ENCODE measurements around the gene GDPD4.

The GDPD4 gene

DNA sequence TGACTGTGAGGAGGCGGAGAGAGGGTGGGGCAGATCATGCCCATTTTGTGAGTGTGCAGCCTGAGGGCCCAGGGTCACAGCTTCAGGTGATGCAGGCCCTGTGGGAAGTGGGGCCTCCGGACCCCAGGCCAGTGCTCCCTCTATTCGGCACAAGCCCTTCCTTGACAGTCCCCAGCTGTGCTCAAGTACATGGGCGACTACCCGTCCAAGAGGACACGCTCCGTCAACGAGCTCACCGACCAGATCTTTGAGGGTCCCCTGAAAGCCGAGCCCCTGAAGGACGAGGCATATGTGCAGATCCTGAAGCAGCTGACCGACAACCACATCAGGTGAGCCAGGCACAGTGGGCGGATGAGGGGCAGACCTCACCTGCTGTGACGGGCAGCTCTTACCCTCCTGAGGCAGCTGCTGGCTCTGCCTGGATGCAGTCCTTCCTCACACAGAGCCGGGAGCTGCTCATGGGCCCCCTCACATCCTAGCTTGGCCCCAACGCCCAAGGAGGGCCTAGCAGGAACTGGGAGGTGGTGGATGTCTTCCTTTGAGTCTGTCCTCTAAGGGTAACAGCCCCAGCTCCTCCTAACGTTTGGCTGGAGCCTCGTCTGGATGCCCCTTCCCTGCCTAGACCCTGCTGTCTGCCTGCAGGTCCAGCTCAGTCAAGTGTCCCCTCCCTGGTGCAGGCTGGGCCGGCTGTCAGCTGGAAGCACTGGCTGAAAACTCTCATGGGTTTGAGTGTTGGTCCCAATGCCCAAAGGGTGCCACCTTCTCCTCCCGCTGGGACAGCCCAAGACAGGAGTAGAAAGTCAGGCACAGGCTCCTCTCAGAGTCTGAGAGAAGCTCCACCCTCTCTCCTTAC is 97.4 kb downstream of the GDPD4 start:
- no peak for FAIRE-seq

DNA sequence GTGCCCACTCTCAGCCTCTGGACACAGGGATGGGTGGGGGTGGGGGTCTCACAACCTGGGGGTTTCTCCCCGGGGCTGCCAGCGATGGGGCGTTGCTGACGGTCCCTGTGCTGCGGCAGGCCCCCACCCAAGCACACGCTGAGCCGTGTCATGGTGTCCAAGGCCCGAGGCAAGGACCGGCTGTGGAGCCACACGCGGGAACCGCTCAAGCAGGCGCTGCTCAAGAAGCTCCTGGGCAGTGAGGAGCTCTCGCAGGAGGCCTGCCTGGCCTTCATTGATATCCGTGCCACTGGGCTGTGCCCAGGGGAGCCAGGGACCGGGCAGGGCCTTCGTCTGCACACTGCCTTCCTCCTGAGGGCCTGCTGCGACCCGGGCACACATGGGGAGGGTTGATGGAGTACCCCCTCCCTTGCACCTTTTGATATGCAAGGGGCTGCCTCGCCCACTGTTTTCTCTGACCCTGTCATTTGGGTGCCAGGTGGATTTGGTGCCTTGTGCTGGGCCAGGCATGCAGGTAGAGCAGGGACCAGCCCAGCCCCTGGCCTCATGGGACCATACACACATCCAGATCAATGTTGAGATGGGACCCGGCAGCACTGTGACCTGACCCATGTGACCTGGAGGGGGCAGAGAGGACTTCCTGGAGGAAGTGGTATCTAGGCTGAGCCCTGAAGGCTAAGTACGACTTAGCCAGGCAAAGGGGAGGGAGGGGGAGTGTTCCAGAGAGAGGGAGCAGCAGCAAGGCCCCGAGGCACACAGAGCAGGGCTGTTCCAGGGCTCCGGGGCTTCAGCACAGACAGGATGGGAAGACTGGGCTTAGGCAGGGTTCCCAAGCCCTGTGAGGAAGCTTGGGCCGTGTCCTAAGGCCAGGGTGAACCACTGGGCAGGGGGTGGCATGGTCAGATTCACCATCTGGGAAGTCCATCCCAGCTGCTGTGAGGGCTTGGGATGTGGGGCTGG is 98.3 kb downstream of the GDPD4 start:
- no peak for FAIRE-seq

DNA sequence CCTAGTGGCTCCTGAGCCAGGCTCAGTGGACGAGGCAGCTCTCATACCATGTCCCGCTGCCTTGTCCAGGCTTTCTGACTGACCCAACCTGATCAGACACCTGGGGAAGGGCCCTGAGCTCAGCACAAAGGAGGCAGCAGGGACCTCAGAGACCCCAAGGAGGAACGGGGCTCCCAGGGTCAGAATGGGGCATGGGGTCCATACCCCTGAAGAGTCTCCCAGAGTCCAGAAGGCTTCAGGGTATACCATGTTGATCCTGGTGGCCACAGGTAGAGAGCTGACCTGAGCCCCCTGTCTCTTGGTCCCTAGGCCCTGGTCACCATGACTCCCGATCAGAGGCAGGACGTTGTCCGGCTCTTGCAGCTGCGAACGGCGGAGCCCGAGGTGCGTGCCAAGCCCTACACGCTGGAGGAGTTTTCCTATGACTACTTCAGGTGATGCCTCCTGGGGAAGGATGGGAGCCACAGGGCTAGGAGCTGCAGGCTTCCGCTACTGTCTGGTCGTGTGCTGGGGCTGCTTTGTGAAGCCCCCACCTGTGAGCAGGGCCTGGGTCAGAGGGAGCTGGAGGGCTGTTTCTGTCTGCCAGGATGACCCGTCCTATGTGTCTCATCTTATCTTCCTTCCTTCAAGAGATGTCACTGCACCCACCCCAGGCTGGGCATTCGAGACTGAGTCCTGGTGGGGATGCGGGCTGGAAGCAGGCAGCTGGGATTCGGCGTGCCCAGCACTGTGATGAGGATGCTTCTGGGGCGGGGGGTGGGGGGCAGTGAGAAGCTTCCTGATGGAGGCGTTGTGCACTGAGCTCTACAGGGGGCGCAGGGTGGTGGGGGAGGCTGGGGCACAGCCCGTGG is 99.3 kb downstream of the GDPD4 start:
- FAIRE-seq: no peak

- no peak for FAIRE-seq
Measured at GRCh38 chr11:77201370-77201769, 100.1 kb downstream of the GDPD4 start.

GRCh38 chr11:77200351-77201268 is 100.9 kb downstream of the GDPD4 start:
- no peak for FAIRE-seq

DNA sequence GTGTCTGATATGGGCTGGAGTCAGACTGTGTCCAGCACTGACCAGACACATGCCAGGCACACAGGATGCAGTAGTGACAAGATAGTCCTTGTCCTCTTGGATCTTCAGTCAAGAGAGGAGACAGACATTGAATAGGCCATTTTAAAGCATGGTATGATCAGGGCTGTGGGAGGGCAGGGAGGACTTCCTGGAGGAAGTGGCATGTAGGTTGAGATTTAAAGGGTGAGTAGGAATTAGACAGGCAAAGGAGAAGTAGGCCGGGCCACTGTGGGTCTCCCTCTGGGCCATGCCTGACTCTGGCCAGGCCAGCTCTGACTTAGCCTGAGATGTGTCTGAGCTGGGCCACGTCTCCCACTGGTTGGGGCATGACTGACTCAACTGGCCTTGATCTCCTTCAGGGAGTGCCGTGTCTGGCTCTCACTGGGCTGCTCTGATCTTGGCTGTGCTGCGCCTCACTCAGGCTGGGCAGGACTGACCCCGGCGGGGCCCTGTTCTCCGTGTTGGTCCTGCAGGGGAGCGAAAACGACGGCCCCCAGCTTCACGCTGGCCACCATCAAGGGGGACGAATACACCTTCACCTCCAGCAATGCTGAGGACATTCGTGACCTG is 102.2 kb downstream of the GDPD4 start:
- FAIRE-seq: no peak

DNA sequence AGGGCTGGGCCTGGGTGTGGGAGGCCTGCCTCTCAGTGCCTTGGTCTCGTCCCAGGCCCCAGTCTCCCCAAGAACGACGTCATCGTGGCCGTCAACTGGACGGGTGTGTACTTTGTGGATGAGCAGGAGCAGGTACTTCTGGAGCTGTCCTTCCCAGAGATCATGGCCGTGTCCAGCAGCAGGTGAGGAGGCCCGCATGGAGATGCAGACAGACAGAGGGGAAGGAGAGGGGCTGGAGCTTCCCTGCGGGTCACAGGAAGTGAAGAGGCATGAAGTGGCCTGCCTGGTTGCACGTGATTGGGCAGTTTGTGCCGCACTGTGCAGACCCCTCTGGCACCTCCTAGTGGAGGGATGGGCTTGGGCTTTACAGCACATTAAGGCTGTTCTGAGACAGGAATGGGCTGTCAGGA is 103.0 kb downstream of the GDPD4 start:
- FAIRE-seq: no peak

DNA sequence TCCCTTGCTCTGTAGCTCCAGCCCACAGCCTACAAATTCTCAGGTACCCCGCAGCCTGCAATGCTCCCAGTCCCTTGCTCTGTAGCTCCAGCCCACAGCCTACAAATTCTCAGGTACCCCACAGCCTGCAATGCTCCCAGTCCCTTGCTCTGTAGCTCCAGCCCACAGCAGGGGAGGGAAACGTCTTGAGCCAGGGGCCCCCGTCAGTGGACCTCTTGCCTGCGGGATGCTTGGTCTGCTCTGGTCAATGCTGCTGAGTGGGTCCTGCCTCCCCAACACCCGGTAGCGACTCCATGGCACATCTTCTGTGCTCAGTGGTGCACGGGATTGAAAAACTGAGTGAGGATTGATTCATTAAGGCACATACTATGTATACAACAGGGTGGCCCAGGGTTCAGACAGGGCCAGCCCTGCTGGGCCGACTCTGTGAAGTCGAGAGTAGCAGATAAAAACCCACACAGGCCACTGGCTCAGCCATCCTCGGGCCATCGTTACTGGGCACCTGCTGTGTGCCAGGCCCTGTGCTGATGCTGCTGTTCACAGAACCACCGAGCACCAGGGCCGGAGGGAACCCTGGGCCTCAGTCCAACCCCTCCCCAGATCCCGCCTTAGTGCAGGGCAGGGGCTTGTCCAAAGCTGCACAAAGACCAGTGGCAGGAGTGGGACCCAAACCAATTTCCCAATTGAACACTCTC is 103.7 kb downstream of the GDPD4 start:
- FAIRE-seq: no peak

- no peak for FAIRE-seq
Measured at GRCh38 chr11:77196961-77197360, 104.5 kb downstream of the GDPD4 start.

DNA sequence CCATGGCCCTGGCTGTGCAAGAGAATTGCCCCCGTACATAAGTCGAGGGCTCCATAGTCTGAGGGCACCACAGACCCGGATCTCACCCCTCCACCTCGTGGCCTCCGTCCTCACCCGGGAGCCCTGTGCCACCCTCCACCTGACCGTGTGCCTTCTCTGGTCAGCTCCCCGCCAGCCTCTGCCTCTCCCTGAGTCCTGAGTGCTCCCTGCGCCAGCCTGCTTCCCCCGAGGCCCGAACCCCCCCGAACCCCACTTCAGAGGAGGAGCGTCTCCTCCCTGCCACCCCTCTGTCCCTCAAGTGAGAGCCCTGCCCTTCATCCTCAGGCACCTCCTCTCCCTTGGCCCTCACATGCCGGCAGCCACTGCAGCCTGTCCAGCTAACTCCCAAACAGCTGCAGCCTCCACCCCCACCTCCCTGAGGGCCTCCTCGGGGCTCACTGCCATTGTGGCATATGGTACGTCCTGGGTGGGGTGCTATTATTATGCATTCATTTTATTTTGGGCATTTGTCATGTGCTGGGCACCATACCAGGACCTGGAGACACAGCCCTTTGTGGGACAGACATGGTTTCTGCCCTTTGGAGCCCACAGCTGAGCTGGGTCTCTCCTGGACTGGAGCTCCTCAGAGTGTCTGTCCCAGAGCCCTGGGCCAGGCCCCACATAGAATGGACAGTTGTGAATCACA is 106.3 kb downstream of the GDPD4 start:
- no peak for FAIRE-seq

DNA sequence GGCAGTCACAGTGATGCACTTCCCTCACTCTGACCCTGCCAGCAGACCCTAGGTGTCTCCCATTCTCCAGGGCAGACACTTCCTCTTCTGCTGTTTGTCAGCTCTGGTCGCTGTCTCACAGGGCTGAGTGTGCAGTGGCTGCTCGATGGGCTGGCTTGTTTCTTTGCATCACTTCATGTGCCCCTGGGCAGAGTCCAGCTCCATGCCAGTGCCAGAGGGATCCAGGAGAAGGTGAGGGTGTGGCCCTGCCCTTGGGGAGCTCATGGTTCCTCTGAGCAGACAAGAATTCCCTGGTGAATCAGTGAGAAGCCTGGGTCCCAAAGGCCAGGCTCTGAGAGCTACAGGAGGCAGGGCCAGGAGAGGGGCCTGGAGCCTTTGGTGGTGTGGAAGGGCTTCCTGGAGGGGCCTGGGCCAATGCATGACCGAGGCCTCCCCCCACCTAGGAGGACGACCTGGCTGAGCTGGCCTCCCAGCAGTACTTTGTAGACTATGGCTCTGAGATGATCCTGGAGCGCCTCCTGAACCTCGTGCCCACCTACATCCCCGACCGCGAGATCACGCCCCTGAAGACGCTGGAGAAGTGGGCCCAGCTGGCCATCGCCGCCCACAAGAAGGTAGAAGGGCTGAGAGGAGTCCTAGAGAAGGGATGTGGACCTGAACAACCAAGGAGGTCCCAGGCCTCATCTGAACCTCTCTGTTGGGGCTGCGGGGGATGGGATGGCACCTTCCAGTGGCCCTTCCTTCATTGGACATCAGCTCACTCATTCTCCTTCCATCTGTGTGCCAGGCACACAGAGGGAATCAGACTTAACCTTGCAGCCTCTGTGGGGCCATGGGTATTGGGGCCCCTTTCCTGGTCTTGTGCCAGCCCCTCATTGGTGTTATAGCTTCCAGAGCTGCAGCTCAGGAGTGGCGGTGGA is 107.3 kb downstream of the GDPD4 start:
- FAIRE-seq: no peak

- FAIRE-seq: no peak
Measured at GRCh38 chr11:77193167-77193566, 108.3 kb downstream of the GDPD4 start.

GRCh38 chr11:77191823-77192495 is 109.5 kb downstream of the GDPD4 start:
- FAIRE-seq: no peak

- FAIRE-seq: no peak
Measured at GRCh38 chr11:77191429-77191822, 110.1 kb downstream of the GDPD4 start.

- no peak for FAIRE-seq
Measured at GRCh38 chr11:77190331-77191075, 111.0 kb downstream of the GDPD4 start.

- no peak for FAIRE-seq
Measured at GRCh38 chr11:77189588-77190210, 111.8 kb downstream of the GDPD4 start.

Data from G401.6 (cell line).